Measurements from ENCODE around the gene ABO.

DNA sequence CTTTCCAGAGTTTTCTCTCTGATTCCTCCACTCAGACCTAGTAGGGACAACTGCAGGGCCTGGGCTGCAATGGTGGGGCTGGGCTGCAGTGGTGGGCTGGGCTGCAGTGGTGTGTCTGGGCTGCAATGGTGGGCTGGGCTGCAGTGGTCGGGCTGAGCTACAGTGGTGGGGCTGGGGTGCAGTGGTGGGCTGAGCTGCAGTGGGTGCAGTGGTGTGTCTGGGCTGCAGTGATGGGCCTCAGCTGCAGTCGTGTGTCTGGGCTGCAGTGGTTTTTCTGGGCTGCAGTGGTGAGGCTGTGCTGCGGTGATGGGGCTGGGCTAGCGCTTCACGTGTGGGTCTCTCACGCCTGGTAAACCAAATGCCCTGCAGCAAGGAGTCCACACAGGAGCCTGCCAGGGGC lies 27.4 kb downstream of the ABO start:
- TF ChIP-seq POLR2A (IDR thresholded peaks at IDR 0.05; ENCODE audit: control extremely low read depth in 1 of 2, low read depth in 2 of 2, low read length in 2 of 2) (no peak), TEAD4 (IDR thresholded peaks at IDR 0.05; ENCODE audit: low read depth, low read length) (no peak), YY1 (IDR thresholded peaks at IDR 0.05; ENCODE audit: low read depth, low read length) (no peak), SUZ12 (IDR thresholded peaks at IDR 0.05; ENCODE audit: low read length) (no peak), SRF (IDR thresholded peaks at IDR 0.05; ENCODE audit: low read depth, low read length) (no peak), EZH2 (IDR thresholded peaks at IDR 0.05; ENCODE audit: low read depth, low read length, severe bottlenecking) (no peak), HDAC2 (IDR thresholded peaks at IDR 0.05; ENCODE audit: borderline replicate concordance in 1 of 2, low read depth in 2 of 2, low read length in 2 of 2) (no peak), EP300 (IDR thresholded peaks at IDR 0.05; ENCODE audit: borderline replicate concordance in 1 of 2, low read depth in 2 of 2, low read length in 2 of 2) (no peak), CREB1 (IDR thresholded peaks at IDR 0.05) (no peak)
- TF ChIP-seq, protein P1, sequence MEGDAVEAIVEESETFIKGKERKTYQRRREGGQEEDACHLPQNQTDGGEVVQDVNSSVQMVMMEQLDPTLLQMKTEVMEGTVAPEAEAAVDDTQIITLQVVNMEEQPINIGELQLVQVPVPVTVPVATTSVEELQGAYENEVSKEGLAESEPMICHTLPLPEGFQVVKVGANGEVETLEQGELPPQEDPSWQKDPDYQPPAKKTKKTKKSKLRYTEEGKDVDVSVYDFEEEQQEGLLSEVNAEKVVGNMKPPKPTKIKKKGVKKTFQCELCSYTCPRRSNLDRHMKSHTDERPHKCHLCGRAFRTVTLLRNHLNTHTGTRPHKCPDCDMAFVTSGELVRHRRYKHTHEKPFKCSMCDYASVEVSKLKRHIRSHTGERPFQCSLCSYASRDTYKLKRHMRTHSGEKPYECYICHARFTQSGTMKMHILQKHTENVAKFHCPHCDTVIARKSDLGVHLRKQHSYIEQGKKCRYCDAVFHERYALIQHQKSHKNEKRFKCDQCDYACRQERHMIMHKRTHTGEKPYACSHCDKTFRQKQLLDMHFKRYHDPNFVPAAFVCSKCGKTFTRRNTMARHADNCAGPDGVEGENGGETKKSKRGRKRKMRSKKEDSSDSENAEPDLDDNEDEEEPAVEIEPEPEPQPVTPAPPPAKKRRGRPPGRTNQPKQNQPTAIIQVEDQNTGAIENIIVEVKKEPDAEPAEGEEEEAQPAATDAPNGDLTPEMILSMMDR (IDR thresholded peaks at IDR 0.05; ENCODE audit: control extremely low read depth in 1 of 3, insufficient read depth in 1 of 3, low read depth in 1 of 3, low read length in 3 of 3), result no peak
- TF ChIP-seq, protein P2, sequence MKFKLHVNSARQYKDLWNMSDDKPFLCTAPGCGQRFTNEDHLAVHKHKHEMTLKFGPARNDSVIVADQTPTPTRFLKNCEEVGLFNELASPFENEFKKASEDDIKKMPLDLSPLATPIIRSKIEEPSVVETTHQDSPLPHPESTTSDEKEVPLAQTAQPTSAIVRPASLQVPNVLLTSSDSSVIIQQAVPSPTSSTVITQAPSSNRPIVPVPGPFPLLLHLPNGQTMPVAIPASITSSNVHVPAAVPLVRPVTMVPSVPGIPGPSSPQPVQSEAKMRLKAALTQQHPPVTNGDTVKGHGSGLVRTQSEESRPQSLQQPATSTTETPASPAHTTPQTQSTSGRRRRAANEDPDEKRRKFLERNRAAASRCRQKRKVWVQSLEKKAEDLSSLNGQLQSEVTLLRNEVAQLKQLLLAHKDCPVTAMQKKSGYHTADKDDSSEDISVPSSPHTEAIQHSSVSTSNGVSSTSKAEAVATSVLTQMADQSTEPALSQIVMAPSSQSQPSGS (IDR thresholded peaks at IDR 0.05; ENCODE audit: low read length), result no peak
